Measurements from ENCODE around the gene SPESP1.
A peak's percentile ranks its signal among the peaks of the same experiment; 100 is the strongest.
"Not testable (repeated sequence)": the region's sequence is repeated elsewhere in the genome, so short reads cannot be mapped to it uniquely, and the experiment has no call there.

The SPESP1 gene

DNA sequence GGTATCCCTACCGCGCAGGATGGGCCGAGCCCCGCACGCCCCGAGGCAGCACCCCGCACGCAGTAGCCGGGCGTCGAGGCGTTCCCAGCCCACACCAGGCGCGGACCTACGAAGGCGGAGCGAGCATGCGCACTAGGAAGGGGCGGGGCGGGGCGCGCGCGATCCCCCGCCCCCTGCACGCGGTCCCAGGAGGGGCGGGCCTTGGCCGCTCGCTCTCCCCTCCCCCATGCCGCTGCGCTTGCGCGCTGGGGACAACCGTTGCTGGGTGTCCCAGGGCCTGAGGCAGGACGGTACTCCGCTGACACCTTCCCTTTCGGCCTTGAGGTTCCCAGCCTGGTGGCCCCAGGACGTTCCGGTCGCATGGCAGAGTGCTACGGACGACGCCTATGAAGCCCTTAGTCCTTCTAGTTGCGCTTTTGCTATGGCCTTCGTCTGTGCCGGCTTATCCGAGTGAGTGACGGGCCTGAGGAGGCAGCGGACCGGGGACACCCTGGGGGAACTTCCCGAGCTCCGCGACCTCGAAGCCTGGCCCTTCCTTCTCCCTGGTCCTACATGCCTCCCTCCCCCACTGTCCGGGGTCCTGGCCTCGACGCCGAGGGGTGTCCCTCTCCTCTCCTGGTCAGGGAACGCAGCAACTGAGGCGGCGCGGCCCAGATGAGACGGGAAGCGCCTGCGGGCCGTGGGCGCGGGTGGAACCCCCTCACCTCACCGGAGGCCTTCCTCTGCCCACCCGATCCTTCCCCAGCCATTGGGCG, at the start of gene SPESP1:
Gene SPESP1, plus strand, starts transcription at position 258 of the 755 bp plus-strand sequence. Its CDS starts 129 bp downstream, at position 387.
- DNase-seq = peak; percentile 19

DNA sequence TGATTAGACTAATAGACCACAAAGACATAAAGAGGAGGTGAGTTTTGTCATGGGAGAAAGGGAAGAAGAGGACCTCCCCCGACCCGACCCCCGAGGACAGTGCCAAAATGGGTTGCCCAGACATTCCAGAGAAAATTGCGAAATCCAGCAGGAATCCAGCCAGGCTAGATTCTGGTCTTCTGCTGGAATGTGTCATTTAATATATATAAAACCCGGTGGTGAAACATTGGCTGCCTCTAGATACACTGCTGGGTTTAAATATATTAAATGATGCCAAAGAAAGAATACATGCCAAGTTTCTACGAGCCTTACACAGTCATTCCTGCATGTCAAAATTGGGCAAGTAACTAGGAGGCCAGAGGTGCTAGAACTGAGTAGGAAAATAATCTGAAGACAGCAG, 45.3 kb upstream of the SPESP1 start:
- no peak for DNase-seq

DNA sequence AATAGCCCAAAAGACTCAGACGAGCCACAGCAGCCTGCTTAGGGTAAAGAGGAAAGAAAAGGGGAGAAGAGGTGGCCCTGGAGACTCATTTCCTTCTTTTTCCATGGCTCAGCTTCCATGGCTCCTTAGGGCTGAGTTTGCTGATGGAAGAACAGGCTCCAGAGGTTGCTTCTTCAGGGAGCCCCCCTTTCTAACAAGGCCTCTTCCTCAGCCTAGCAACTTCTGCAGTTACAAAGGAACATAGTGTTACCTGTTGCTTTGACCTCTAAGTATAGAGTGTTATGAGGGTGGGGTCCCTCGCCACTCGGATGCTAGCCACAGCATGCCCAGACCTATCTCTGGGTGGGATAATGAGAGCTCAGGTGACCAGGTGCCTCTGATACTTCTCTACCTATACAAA, 43.2 kb upstream of the SPESP1 start:
- DNase-seq = no peak

DNA sequence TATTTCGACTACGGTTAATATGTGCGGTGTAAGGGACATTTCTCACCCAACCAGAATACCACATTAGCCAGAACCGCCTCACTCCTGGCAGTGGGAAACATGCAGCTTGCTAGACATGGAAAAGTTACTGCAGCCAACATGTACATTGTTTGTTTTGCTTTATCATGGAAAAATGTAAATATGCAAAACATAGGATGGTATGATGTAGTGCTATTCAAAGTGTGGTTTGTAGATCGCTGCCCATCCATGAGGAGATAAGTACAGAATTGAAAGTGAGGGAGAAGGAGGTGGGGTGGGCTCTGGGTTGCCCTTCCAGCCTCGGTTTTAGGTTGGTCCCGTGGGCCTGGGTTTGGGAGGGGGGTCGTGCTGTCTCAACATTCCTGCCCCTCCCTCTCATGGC, 42.5 kb upstream of the SPESP1 start:
- DNase-seq = no peak

DNA sequence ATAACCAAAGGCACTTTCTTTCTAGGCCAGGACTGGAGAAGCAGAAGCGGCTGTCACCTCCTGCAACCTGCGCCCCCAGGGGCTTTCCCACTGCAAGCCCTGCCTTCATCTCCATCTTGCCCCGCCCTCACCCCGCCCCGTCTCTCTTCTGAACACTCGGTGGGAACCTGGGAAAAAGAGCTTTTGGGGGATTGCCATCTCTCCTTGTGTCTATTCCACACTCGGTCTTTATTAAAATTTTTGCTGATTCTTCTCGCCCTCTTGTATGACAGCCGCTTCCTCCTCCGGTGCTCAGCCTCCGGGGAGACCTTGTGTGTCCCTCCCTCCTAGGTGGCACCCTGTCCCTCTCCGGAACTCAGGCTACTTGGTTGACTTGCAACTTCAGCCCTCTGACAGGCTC, 41.9 kb upstream of the SPESP1 start:
- DNase-seq = no peak

DNA sequence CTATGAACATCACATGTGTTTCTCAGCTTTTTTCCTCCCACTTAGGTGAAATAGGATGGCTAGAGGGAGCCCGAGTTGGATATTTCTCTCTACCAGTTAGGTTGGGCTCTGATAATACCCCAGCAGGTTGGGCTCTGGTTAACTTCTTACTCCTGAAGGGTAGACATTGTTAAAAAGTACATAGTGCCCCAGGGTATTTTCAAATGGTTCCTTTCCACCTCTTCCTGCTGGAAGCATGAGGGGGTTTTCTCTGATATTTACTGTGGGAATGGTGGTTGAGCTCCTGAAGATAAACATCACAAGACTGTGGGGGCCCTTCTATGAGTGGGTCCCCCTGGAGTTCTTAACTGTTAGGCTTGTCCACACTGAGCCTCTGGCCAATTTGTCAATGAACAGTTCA, 36.1 kb upstream of the SPESP1 start:
- no peak for DNase-seq

DNA sequence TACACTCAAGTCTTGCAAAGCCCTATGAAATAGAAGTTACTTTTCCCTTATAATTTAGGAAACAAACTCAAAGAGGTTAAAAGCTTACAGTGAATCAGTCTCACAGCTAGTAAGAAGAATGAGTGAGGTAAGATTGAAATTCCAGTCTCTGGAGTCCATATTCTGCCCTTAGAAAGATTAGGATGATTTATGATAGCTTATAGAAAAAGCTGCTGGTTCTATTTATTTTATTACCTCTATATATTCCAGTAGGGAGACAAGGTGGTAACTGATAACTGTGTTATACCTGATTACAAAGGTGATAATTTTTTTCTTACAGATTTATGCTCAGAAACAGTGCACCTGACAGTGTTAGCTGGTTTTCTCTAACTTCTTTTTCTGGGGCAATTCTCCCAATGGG, 34.1 kb upstream of the SPESP1 start:
- no peak for DNase-seq

DNA sequence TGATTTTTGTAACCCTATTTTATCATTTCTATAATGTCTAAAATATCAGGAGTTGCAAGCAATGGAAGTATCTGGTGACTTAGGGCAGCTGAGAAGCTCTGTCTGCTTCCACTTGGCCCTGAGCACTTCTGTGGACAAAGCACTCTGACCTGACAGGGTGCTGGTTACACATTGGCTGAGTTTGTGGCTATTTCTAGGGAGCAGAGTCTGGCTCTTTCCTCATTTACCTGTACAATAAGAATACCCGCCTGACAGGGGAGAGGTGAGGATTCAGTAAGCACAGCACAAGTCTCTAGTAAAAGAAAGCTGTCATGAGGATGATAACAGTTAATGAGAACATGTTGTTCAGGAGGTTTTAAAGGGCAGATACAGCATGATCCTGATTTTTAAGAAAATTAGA, 33.3 kb upstream of the SPESP1 start:
- DNase-seq = no peak

DNA sequence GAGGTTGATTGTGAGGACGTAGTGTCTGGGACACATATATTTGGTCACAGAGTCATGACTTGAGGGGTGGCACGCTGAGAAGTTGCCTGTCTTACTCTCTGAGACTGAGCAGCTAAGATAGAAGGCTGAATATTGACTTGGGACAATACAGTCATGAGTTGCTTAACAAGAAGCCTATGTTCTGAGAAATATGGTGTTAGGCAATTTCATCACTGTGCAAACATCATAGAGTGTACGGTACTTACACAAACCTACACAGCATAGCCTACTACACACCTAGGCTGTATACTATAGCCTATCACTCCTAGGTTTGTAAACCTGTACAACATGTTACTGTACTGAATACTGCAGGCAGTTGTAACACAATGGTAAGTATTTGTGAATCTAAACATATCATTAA, 30.3 kb upstream of the SPESP1 start:
- DNase-seq = no peak

DNA sequence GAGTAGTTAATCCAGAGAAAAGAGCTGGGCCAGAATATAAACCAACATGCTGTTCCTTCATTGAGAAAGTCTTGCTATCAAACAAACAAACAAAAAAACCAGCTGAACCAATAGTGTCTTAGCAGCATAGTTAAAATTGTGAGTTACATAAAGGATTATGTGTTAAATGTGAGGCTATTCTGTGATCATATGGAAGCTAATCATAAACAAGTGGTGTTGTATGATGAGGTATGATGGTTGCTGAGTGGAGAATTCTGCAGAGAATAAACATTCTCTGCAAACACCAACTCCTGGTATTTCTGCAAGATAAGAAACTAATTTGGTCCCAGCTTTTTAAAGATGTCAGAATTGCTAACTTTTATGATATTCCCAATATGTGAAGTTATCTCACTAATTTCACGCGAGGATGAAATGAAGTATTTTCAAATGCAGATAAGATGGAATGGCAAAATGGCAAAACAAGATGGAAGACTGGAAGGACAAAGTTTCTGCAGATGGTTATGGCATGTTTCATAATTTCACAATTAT, 22.9 kb upstream of the SPESP1 start:
- no peak for DNase-seq

DNA sequence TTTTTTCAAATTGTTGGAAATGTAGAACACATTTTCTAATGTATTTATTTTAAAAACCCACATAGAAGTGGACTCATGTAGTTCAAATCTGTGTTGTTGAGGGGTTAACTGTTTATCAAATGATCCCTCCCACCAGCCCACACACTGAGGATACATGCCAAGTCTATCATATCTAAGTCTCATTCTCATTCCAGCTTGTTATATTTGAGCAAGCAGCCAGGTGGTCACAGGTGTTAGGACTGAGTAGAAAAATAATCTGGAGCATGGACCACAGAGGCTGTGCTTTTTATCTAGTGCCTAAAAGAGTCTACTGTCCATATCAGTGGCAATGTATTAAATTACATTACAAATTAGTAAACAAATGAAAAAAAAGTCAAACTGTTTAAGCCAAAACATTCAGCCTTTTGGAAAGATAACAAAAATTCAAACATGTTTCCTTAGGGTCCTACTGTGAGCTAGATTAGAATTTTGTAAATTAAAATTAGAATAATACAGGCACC, 20.7 kb upstream of the SPESP1 start:
- DNase-seq = no peak

DNA sequence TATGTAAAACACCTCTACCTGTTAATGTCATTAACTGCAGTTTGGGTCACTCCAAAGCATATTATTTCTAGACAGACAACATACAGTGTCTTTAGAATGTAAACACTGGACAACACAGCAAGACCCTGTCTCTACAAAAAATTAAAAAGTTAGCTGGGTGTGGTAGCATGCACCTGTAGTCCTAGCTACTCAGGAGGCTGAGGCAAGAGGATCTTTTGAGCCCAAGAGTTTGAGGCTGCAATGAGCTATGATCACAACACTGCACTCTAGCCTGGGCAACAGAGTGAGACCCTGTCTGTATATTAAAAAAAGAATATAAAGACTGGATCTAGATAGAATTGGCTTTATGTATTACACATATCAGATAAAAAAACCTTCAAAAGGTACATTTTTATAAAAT, 20.0 kb upstream of the SPESP1 start:
- DNase-seq = no peak

DNA sequence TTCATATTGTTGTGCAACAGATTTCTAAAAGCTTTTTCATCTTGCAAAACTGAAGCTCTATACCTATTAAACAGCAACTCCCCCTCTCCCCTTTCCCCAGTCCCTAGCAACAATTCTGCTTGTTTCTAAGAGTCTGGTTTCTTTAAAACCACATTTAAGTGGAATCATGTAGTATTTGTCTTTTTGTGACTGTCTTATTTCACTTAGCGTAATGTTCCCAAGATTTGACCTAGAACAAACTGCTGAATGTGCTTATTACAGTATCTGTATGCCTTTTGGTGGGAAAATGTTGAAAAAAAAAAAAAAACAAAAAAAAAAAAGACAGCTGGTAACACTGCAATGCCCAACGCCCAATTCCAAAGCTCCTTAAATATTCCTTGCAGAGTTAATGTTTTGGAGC, 19.5 kb upstream of the SPESP1 start:
- no peak for DNase-seq

DNA sequence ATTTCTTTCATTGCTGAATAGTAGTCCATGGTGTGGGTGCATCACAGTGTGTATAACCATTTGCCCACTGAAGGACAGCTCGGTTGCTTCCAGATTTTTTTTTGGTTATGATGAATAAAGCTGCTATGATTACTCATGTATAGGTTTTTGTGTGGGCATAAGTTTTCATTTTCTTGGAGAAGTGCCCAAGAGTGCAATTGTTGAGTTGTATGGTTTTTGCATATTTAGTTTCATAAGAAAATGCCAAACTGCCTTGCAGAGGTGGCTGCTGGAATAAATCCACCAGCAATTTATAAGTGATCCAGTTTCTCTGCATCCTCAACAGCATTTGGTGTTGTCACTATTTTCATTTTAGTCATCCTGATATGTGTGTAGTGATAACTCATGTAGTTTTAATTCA, 8.4 kb upstream of the SPESP1 start:
- DNase-seq = no peak

DNA sequence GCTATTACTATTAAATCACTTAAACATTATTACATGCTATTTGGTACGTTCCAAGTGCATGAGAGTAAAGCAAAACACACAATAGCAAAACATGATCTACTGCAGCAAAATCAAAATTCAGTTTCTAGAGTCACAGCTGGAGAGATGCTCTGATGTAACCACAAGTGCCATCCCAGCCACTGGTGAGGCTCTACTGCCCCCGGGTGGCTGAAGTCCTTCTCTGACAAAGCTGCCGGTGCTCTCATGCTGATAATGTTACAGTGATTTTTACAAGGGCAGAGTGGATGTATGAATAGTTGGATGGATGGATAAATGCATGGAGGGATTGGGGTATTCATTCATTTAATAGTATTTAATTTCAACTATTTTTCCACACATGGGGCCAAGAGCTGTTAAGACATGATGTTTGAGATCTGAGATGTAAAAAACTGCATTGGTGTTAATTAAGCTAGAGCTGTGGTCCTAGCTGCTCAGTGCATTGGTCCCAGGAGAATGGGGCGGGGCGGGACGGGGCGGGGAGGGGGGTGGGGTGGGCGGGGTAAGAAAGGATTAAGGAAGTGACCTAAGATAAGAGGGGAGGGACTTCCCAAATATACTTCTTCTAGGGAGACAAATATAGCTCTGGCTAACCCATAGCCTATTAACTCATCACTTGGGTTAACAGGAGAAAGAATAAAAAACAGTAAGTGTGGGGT, 5.3 kb upstream of the SPESP1 start:
- DNase-seq = peak; percentile 44

DNA sequence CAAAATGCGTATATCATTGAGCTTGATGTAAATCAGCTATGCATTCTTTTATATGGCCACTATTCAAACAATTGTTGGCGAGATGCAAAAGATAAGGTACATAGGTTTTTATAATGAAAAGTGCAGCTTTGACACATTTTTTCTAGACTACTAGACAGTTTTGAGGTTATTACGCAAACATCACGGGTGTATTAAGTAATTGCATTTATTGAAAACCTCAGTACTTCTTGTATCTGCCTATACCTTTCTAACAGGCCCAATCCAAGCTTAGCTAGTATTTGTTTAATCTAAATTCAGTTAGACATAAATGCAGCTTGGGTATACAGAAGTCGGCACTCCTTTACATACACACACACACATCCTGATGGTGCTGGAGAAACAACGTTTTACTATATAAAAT, 2.7 kb downstream of the SPESP1 start:
- DNase-seq = no peak

DNA sequence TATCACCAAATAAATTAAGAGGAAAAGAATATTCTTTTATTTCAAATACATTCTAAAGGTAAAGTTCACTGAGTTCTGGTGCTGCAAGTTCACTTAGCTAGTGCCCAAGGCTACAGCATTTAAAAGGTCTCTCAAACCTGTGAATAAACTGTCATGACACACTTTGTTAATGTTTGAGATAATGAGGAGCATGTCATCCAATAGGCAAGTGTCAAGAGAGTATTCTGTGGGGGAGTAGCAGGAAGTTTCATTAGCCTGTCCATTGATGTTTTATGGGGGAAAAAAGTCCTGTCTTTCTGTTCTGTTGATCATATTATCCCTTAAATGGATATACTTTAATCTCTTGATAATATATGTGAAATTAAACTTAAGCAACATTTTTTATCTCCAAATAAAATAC, 4.0 kb downstream of the SPESP1 start:
- no peak for DNase-seq

DNA sequence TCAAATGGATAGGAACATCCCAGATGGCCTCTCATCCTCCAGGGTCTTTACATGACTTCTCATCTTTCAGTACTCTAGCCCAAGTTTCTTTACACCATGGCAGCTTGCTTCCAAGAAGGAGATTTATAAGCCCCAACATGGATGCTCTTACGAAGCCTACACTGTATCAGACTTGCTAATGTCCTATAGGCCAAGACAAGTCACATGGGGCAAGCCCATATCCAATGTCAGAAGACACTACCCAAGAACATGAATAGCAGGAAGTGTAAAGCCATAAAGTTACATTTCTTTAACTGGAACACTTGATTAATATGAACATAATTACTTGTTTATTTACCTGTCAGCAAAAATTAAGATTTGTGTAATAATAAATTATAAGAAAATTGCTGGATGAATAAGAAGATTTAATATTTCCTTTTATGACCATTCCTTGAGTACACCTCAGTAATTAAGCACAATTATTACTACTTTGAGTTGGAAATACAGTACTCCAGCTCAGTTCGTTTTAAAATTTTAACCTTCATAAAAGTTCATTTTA, 5.1 kb downstream of the SPESP1 start:
- DNase-seq = no peak

DNA sequence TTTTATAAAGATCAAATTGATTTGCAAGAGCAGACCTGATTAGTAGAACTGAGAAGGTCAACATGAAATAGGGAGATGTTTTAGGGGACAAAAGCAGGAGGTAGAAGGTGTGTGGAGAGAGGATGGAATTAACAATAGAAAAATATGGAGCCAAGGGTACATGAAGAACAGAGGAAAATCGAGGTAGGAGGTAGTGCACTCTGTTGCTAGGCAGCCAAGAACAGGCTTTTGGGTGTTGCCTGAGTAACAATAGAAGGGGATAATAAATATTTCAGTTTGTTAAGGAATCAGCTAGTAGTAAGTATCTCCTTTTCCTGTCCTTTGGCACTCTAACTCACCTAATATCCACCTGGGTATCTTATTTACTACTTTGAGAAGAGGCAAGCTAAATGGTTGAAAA, 9.2 kb downstream of the SPESP1 start:
- DNase-seq = no peak

DNA sequence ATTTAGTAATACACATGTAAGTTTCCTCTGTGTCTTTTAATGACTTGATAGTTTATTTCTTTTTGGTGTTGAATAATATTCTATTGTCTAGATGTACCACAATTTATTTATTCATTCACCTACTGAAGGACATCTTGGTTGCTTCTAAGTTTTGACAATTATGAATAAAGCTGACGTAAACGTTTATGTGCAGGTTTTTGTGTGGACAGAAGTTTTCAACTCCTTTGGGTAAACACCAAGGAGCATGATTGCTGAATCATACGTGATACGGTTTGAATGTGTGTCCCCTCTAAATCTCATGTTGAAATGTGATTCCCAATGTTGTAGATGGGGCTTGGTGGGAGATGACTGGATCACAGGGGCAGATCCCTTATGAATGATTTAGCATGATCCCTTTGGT, 21.5 kb downstream of the SPESP1 start:
- no peak for DNase-seq

DNA sequence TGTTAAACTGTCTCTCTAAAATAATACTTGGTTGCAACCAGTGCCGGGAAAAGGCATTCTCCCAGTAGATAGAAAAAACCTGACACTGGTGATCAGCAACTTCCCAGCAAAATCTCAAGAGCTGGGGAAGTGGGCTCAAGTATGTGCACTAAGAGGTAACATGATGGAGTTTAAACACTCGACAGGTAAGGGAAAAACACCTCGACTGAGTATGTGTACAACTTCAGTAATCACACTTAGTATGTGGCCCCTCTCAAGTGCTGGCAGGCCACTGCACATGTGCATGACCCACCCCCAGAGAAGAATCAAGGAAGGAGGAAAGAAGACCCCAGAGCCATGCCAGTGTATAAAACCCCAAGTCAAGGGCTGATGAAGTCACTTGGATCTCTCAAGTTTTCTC, 27.4 kb downstream of the SPESP1 start:
- DNase-seq = no peak

DNA sequence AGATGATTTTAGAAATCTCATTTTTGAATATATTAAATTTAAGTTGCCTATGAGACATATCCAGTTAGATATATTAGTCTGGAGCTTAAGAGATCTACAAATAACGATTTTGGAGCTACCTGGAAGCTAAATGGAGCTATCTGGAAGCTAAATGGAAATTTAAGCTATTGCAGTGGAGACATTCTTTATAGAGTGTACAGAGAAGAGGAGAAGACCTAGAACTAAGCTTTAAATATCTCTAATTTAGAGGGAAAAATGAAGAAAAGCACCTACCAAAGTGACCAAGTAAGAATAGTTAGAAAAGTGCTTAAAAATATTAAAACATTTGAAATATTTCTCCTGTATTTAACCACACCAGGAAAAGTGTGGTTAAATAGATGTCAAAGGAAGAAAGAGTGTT, 28.3 kb downstream of the SPESP1 start:
- DNase-seq = no peak

DNA sequence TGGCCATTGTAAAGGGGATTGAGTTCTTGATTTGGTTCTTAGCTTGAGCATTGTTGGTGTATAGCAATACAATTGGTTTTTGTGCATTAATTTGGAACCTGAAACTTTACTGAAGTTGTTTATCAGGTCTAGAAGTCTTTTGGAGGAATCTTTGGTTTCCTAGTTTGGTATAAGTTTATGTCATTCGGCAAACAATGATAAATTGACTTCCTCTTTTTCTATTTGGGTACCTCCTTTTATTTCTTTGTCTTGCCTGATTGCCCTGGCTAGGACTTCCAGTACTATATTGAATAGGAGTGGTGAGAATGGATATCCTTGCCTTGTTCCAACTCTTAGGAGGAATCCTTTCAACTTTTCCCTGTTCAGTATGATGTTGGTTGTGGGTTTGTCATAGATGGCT, 32.1 kb downstream of the SPESP1 start:
- no peak for DNase-seq

DNA sequence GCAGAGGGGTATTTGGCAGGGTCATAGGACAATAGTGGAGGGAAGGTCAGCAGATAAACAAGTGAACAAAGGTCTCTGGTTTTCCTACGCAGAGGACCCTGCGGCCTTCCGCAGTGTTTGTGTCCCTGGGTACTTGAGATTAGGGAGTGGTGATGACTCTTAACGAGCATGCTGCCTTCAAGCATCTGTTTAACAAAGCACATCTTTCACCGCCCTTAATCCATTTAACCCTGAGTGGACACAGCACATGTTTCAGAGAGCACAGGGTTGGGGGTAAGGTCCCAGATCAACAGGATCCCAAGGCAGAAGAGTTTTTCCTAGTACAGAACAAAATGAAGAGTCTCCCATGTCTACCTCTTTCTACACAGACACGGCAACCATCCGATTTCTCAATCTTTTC, 33.4 kb downstream of the SPESP1 start:
- not testable (repeated sequence) for DNase-seq
